ENCODE measurements around the gene ERI2.

- no peak for TF ChIP-seq EZH2 (IDR thresholded peaks at IDR 0.05)
- TF ChIP-seq POLR2AphosphoS5 (IDR thresholded peaks at IDR 0.05; ENCODE audit: borderline replicate concordance, low read depth, low read length), result peak; percentile 96
These were observed at the start of gene ERI2, which contains the start of gene REXO5 for GRCh38 chr16:20806168-20807050.

Measured in SK-N-MC (cell line).